HepG2 (cell line): ENCODE results near the gene ZNF627. TPM values are rescaled to one million over a fixed set of nuclear protein-coding genes. Genes with fewer than 3 reads are reported as not detected.
"Not testable (repeated sequence)": the region's sequence is repeated elsewhere in the genome, so short reads cannot be mapped to it uniquely, and the experiment has no call there.

Source experiments
- ATAC-seq: fragments of 200-7000 bp; cut with Tn5 transposase; 3 replicates; pipeline ENCODE4 v1.9.1; 2020; ENCODE audit warnings: mild to moderate bottlenecking, moderate library complexity
- BruUV-seq: library from RNA; stranded (reverse); fragments of 400-500 nt; replicated peaks from 2 replicates; lab custom pipeline; 2021; lab: Mats Ljungman, UMichigan
- CTCF ChIA-PET: fragments of 300-600 bp; formaldehyde crosslinking; extraction: SDS; loops from one replicate; lab custom pipeline; 2021; ENCODE audit warnings: low total read pairs, inconsistent platforms, low intra/inter-chr PET ratio; lab: Yijun Ruan, JAX
- POLR2A ChIA-PET: fragments of 350-600 bp; sonication (Branson Sonifier 250); formaldehyde crosslinking; loops from one replicate; lab custom pipeline; 2020; ENCODE audit warnings: antibody characterized with exemption, inconsistent platforms; lab: Yijun Ruan, JAX
- DNase-seq: peaks from one replicate; pipeline ENCODE4 v3.0.0-alpha.2; 2015; ENCODE audit warnings: low spot score
- FAIRE-seq: peaks from 3 replicates; lab custom pipeline; 2011; peaks lifted over from hg19 to GRCh38; lab: Jason Lieb, UNC
- H2AFZ ChIP-seq: one replicate; pipeline ENCODE4 v1.6.1; 2011; ENCODE audit warnings: low read length, inconsistent platforms
- H3K27ac ChIP-seq: fragments of 300-600 bp; 3 replicates; pipeline ENCODE4 v1.8.0; 2011; ENCODE audit warnings: mixed run types, mild to moderate bottlenecking, mixed read lengths, low read length, inconsistent platforms; ENCODE audit not compliant: insufficient read depth; ENCODE audit errors: extremely low read length
- H3K27me3 ChIP-seq, 2 experiments: fragments of 200-600 bp in 1 of 2; 2 replicates in 1 of 2; 3 replicates in 1 of 2; pipeline versions ENCODE4 v1.6.0 to v1.8.0; 2011; ENCODE audit warnings: low read length in 2 of 2, mild to moderate bottlenecking in 2 of 2, moderate library complexity in 2 of 2, inconsistent platforms in 1 of 2; ENCODE audit not compliant: insufficient read depth in 2 of 2, control insufficient read depth in 1 of 2
- H3K36me3 ChIP-seq, 2 experiments: fragments of 200-600 bp in 1 of 2; replicated peaks in 1 of 2; 2 replicates in 1 of 2; 3 replicates in 1 of 2; pipeline versions ENCODE4 v1.5.1 to v1.8.0; 2011; ENCODE audit warnings: low read length in 2 of 2, inconsistent platforms in 1 of 2; ENCODE audit not compliant: insufficient read depth in 2 of 2, control insufficient read depth in 1 of 2
- H3K4me1 ChIP-seq: 2 replicates; pipeline ENCODE4 v1.5.1; 2012; ENCODE audit warnings: low read length, inconsistent platforms; ENCODE audit not compliant: insufficient read depth
- H3K4me2 ChIP-seq: 2 replicates; pipeline ENCODE4 v1.6.0; 2011; ENCODE audit warnings: low read depth, low read length, inconsistent platforms
- H3K4me3 ChIP-seq, 3 experiments: fragments of 200-600 bp in 1 of 3; sonication (generic), shearing (Covaris generic) in 1 of 3; replicated peaks in 1 of 3; 2 replicates each; pipeline ENCODE4 v1.5.1; 2011 to 2016; ENCODE audit warnings: low read length in 3 of 3, inconsistent platforms in 2 of 3, low read depth in 2 of 3, mild to moderate bottlenecking in 2 of 3, control low read depth in 1 of 3, mixed read lengths in 1 of 3; ENCODE audit not compliant: insufficient read depth in 1 of 3
- H3K79me2 ChIP-seq: one replicate; pipeline ENCODE4 v1.6.1; 2011; ENCODE audit warnings: low read length, inconsistent platforms; ENCODE audit not compliant: insufficient read depth
- H3K9ac ChIP-seq: 2 replicates; pipeline ENCODE4 v1.6.0; 2011; ENCODE audit warnings: mild to moderate bottlenecking, low read depth, low read length, inconsistent platforms; ENCODE audit not compliant: insufficient read depth
- H3K9me3 ChIP-seq: 2 replicates; pipeline ENCODE4 v1.5.1; 2012; ENCODE audit warnings: mild to moderate bottlenecking, low read length
- H4K20me1 ChIP-seq: 2 replicates; pipeline ENCODE4 v1.6.0; 2011; ENCODE audit warnings: inconsistent platforms, mild to moderate bottlenecking, low read length, moderate library complexity; ENCODE audit not compliant: insufficient read depth
- ELF1 ChIP-seq: sonication (generic); formaldehyde crosslinking; IDR thresholded peaks from 2 replicates; pipeline ENCODE4 v1.4.0; 2020; ENCODE audit warnings: missing genetic modification reagents
- FOXA3 ChIP-seq: IDR thresholded peaks from 2 replicates; pipeline ENCODE4 v1.6.1; 2016; ENCODE audit warnings: missing genetic modification reagents, missing compliant biosample characterization
- SOX5 ChIP-seq: IDR thresholded peaks from 2 replicates; pipeline ENCODE4 v1.6.1; 2016; ENCODE audit warnings: borderline replicate concordance
- TARDBP ChIP-seq: sonication (generic); formaldehyde crosslinking; IDR thresholded peaks from 2 replicates; pipeline ENCODE4 v1.8.0; 2022; ENCODE audit warnings: mild to moderate bottlenecking, missing genetic modification reagents
- ZNF329 ChIP-seq: sonication (generic); formaldehyde crosslinking; IDR thresholded peaks from 2 replicates; pipeline ENCODE4 v1.9.0; 2021; ENCODE audit warnings: low read depth, mild to moderate bottlenecking, missing genetic modification reagents
- WGBS: methylation state at CpG from one replicate; pipeline ENCODE4 v1.1.6; 2017; ENCODE audit warnings: low lambda C conversion rate; 5-methylcytosine and 5-hydroxymethylcytosine counted together
- in situ Hi-C: cut with HindIII; loops from 2 replicates; pipeline ENCODE4 v1.10.0; 2017; ENCODE audit warnings: low pct_unique_long_range_greater_than_20kb; ENCODE audit not compliant: extremely low pct_ligation_motif_present
- intact Hi-C: fragments of 100-400 bp; cut with micrococcal nuclease; formaldehyde crosslinking; loops from one replicate; pipeline ENCODE4 v1.10.0; 2022; ENCODE audit not compliant: unreplicated experiment
- polyA plus RNA-seq, 8 experiments: library from polyadenylated mRNA; depleted of rRNA in 3 of 8; stranded (reverse) in 7 of 8; unstranded in 1 of 8; fragments of >200 nt; fragmentation: Illumina TruSeq in 4 of 8; extraction: Trizol in 4 of 8; gene quantifications; 2 replicates each; pipeline versions ENCODE4 v1.2.1 to v1.2.3, GENCODE V29; 2011 to 2016; ENCODE audit warnings: low read depth in 4 of 8, missing spikeins in 1 of 8, mixed read lengths in 1 of 8; ENCODE audit not compliant: insufficient read depth in 1 of 8
- total RNA-seq, 5 experiments: library from RNA; depleted of rRNA; stranded (reverse); fragments of >200 nt; fragmentation: Illumina TruSeq; extraction: Trizol; gene quantifications; 2 replicates each; pipeline ENCODE4 v1.2.3, GENCODE V29; 2016; ENCODE audit warnings: low read depth in 1 of 5
- TF ChIP-seq, protein P1 (sequence below): sonication (generic); formaldehyde crosslinking; IDR thresholded peaks from 2 replicates; pipeline ENCODE4 v1.8.0; 2022; ENCODE audit warnings: mild to moderate bottlenecking, missing genetic modification reagents, borderline replicate concordance
- TF ChIP-seq, protein P2 (sequence below): sonication (generic); formaldehyde crosslinking; IDR thresholded peaks from 2 replicates; pipeline ENCODE4 v1.4.0; 2020; ENCODE audit warnings: missing genetic modification reagents

Gene ZNF627
- total and polyA plus RNA-seq, 2 of the 13 experiments (the other 11 are each of a cell fraction or from before 2014, with no cell fraction given): 4.2 to 12.7 TPM

DNA sequence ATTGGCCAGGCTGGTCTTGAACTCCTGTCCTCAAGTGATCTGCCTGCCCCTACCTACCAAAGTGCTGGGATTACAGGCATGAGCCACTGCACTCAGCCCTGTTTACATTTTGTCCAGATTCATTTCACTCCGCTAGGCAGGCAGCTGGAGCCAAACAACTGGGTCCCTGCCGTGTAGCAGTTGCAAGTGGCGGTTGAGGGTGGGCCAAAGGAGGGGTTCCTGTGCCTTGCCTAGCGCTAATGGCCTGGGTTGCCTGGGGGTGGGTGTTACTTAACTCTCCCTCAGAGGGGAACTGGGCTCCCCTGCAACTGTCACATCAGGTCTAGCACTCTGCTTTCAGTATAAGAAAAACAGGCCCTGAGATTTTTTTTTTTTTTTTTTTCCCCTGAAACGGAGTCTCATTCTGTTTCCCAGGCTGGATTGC lies 27.2 kb upstream of the ZNF627 start:
- TF ChIP-seq FOXA3 (CRISPR knock-in tag) (peak; percentile 10; the same call in 1 of the 2 replicates), ELF1 (CRISPR knock-in tag) (no peak), SOX5 (CRISPR knock-in tag) (no peak), ZNF329 (CRISPR knock-in tag) (no peak), TARDBP (CRISPR knock-in tag) (no peak)
- TF ChIP-seq, protein P1, sequence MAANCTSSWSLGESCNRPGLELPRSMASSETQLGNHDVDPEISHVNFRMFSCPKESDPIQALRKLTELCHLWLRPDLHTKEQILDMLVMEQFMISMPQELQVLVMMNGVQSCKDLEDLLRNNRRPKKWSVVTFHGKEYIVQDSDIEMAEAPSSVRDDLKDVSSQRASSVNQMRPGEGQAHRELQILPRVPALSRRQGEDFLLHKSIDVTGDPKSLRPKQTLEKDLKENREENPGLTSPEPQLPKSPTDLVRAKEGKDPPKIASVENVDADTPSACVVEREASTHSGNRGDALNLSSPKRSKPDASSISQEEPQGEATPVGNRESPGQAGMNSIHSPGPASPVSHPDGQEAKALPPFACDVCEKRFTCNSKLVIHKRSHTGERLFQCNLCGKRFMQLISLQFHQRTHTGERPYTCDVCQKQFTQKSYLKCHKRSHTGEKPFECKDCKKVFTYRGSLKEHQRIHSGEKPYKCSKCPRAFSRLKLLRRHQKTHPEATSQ (CRISPR knock-in tag): no peak
- TF ChIP-seq, protein P2, sequence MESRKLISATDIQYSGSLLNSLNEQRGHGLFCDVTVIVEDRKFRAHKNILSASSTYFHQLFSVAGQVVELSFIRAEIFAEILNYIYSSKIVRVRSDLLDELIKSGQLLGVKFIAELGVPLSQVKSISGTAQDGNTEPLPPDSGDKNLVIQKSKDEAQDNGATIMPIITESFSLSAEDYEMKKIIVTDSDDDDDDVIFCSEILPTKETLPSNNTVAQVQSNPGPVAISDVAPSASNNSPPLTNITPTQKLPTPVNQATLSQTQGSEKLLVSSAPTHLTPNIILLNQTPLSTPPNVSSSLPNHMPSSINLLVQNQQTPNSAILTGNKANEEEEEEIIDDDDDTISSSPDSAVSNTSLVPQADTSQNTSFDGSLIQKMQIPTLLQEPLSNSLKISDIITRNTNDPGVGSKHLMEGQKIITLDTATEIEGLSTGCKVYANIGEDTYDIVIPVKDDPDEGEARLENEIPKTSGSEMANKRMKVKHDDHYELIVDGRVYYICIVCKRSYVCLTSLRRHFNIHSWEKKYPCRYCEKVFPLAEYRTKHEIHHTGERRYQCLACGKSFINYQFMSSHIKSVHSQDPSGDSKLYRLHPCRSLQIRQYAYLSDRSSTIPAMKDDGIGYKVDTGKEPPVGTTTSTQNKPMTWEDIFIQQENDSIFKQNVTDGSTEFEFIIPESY: peak; percentile 90
- CTCF ChIA-PET: no interaction called here
- ATAC-seq: no peak
- no peak for FAIRE-seq
- POLR2A ChIA-PET: interaction anchor here (0.7 kb wide), 1 partner anchor 11 kb away, joined by 3 read pairs; no protein-coding TSS in a partner anchor
- WGBS: 69% methylated on average over 5 of the region's 5 CpGs
- H2AFZ ChIP-seq: no peak overlapping the region
- H3K4me1 ChIP-seq: no peaks in the 10 kb centered on the region
- no peaks in the 10 kb centered on the region for H3K27me3 ChIP-seq
- in situ Hi-C loops (no loop called here), intact Hi-C loops (no loop called here)
- no peak overlapping the region for H3K9ac ChIP-seq
- no peaks in the 10 kb centered on the region for H3K79me2 ChIP-seq
- H3K4me2 ChIP-seq: no peak overlapping the region
- H3K4me3 ChIP-seq: no peak overlapping the region
- no peak for DNase-seq
- BruUV-seq: no TSS peak
- no peaks in the 10 kb centered on the region for H3K36me3 ChIP-seq
- H3K27ac ChIP-seq: no peak overlapping the region
- no peaks in the 10 kb centered on the region for H3K9me3 ChIP-seq
- H4K20me1 ChIP-seq: no peaks in the 10 kb centered on the region

DNA sequence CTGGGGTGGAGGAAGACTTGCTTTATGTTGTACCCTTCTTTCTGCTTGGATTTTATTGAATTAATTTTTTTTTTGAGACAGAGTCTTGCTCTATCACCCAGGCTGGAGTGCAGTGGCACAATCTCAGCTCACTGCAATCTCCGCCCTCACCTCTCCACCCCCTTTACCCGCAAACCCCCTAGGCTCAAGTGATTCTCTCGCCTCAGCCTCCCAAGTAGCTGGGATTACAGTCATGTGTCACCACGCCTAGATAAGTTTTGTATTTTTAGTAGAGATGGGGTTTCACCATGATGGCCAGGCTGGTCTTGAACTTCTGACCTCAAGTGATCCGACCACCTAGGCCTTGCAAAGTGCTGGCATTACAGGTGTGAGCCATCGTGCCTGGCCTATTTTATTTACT lies 23.9 kb upstream of the ZNF627 start:
- H4K20me1 ChIP-seq, H3K4me2 ChIP-seq, H3K79me2 ChIP-seq, intact Hi-C loops, H3K9me3 ChIP-seq, H3K36me3 ChIP-seq, ATAC-seq, in situ Hi-C loops, DNase-seq, BruUV-seq, CTCF ChIA-PET, H3K4me3 ChIP-seq, H3K27me3 ChIP-seq, H2AFZ ChIP-seq, H3K27ac ChIP-seq, FAIRE-seq, H3K9ac ChIP-seq: not testable (repeated sequence)
- 76% methylated on average over 6 of the region's 6 CpGs for WGBS
- POLR2A ChIA-PET: interaction anchor here (0.9 to 1.8 kb wide), 3 partner anchors 13 to 24 kb away, joined by 3 to 6 read pairs (median 3); partner anchors contain the start of genes ELOF1 and ZNF627
- peaks cover 11% of the 10 kb centered on the region for H3K4me1 ChIP-seq

DNA sequence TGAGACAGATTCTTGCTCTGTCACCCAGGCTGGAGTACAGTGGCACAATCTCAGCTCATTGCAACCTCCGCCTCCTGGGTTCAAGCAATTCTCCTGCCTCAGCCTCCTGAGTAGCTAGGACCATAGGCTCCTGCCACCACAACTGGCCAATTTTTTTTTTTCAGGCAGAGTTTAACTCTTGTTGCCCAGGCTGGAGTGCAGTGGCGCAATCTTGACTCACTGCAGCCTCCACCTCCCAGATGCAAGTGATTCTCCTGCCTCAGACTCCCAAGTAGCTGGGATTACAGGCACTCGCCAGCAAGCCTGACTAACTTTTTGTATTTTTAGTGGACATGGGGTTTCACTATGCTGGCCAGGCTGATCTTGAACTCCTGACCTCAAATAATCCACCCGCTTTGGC lies 23.5 kb upstream of the ZNF627 start:
- CTCF ChIA-PET, BruUV-seq, ATAC-seq: not testable (repeated sequence)

More for the DNA sequence above, 23.5 kb upstream of the ZNF627 start:
- 92% methylated on average over 4 of the region's 4 CpGs for WGBS
- H3K36me3 ChIP-seq, DNase-seq, H3K4me3 ChIP-seq, in situ Hi-C loops, H3K9me3 ChIP-seq, intact Hi-C loops, H3K27ac ChIP-seq, H2AFZ ChIP-seq, H3K4me2 ChIP-seq, FAIRE-seq, H3K9ac ChIP-seq, H4K20me1 ChIP-seq, H3K27me3 ChIP-seq, H3K79me2 ChIP-seq: not testable (repeated sequence)
- H3K4me1 ChIP-seq: peaks cover 15% of the 10 kb centered on the region
- POLR2A ChIA-PET: interaction anchor here (1.4 kb wide), 1 partner anchor 24 kb away, joined by 3 read pairs; the partner anchor contains the start of gene ZNF627
